ENCODE data around the gene ARID5A. TPM values are rescaled to one million over a fixed set of nuclear protein-coding genes. Genes with fewer than 3 reads are reported as not detected.

The ARID5A gene
- total RNA-seq, 1 experiment from 2014 or later = 7.3 TPM

GRCh38 chr2:96531366-96531765 is 5.2 kb upstream of the ARID5A start:
- intact Hi-C loops (cut with micrococcal nuclease; ENCODE audit: unreplicated experiment) = no loop called here
- DNase-seq (ENCODE audit: low spot score) = no peak
- no TSS peak for BruUV-seq (replicated peaks)
- Histone ChIP-seq H3K4me1 (ENCODE audit: insufficient read depth, low read length, poor library complexity, severe bottlenecking) (peaks cover 54% of the 10 kb centered on the region), H3K4me3 (ENCODE audit: low read depth, low read length, poor library complexity, severe bottlenecking) (peak overlapping the region; percentile 36), H3K27me3 (replicated peaks; ENCODE audit: insufficient read depth, low read depth, low read length, poor library complexity) (no peaks in the 10 kb centered on the region), H3K27ac (ENCODE audit: low read depth, low read length, poor library complexity, severe bottlenecking) (peak overlapping the region; percentile 80), H3K36me3 (ENCODE audit: insufficient read depth, low read length, poor library complexity, severe bottlenecking) (no peaks in the 10 kb centered on the region), H3K9me3 (ENCODE audit: low read depth, low read length, poor library complexity, severe bottlenecking) (no peaks in the 10 kb centered on the region)
- CTCF ChIA-PET = interaction anchor here (0.7 to 1.3 kb wide), 2 partner anchors 23 to 25 kb away, joined by 5 read pairs; no protein-coding TSS in a partner anchor
- POLR2A ChIA-PET (ENCODE audit: low non-redundant PET) = no interaction called here
- no peak for TF ChIP-seq CTCF (conservative IDR thresholded peaks at IDR 0.05; ENCODE audit: low read depth, low read length)
- TF ChIP-seq EZH2 (IDR thresholded peaks at IDR 0.05; ENCODE audit: borderline replicate concordance, low read depth, low read length, poor library complexity, severe bottlenecking) = no peak

GRCh38 chr2:96531872-96532505 is 4.6 kb upstream of the ARID5A start:
- DNase-seq (ENCODE audit: low spot score) = peak; percentile 99
- ChIA-PET CTCF (interaction anchor here (0.7 to 1.3 kb wide), 3 partner anchors 17 to 26 kb away, joined by 3 to 5 read pairs (median 5); no protein-coding TSS in a partner anchor), POLR2A (ENCODE audit: low non-redundant PET) (no interaction called here)
- H3K36me3 ChIP-seq (ENCODE audit: insufficient read depth, low read length, poor library complexity, severe bottlenecking) = no peaks in the 10 kb centered on the region
- peak overlapping the region; percentile 80 for H3K27ac ChIP-seq (ENCODE audit: low read depth, low read length, poor library complexity, severe bottlenecking)
- H3K4me1 ChIP-seq (ENCODE audit: insufficient read depth, low read length, poor library complexity, severe bottlenecking) = peaks cover 54% of the 10 kb centered on the region
- BruUV-seq (replicated peaks) = no TSS peak
- intact Hi-C loops (cut with micrococcal nuclease; ENCODE audit: unreplicated experiment) = no loop called here
- H3K9me3 ChIP-seq (ENCODE audit: low read depth, low read length, poor library complexity, severe bottlenecking) = no peaks in the 10 kb centered on the region
- no peaks in the 10 kb centered on the region for H3K27me3 ChIP-seq (replicated peaks; ENCODE audit: insufficient read depth, low read depth, low read length, poor library complexity)
- peak overlapping the region; percentile 36 for H3K4me3 ChIP-seq (ENCODE audit: low read depth, low read length, poor library complexity, severe bottlenecking)
- no peak for TF ChIP-seq CTCF (conservative IDR thresholded peaks at IDR 0.05; ENCODE audit: low read depth, low read length)
- no peak for TF ChIP-seq EZH2 (IDR thresholded peaks at IDR 0.05; ENCODE audit: borderline replicate concordance, low read depth, low read length, poor library complexity, severe bottlenecking)

- H3K27me3 ChIP-seq (replicated peaks; ENCODE audit: insufficient read depth, low read depth, low read length, poor library complexity) = no peaks in the 10 kb centered on the region
- no peak for DNase-seq (ENCODE audit: low spot score)
- CTCF ChIA-PET = interaction anchor here (1.7 kb wide), 1 partner anchor 21 kb away, joined by 4 read pairs; no protein-coding TSS in a partner anchor
- no TSS peak for BruUV-seq (replicated peaks)
- H3K4me3 ChIP-seq (ENCODE audit: low read depth, low read length, poor library complexity, severe bottlenecking) = no peak overlapping the region
- peaks cover 58% of the 10 kb centered on the region for H3K4me1 ChIP-seq (ENCODE audit: insufficient read depth, low read length, poor library complexity, severe bottlenecking)
- H3K27ac ChIP-seq (ENCODE audit: low read depth, low read length, poor library complexity, severe bottlenecking) = peak overlapping the region; percentile 25
- intact Hi-C loops (cut with micrococcal nuclease; ENCODE audit: unreplicated experiment) = no loop called here
- TF ChIP-seq CTCF (conservative IDR thresholded peaks at IDR 0.05; ENCODE audit: low read depth, low read length) = no peak
- no peak for TF ChIP-seq EZH2 (IDR thresholded peaks at IDR 0.05; ENCODE audit: borderline replicate concordance, low read depth, low read length, poor library complexity, severe bottlenecking)
- no peaks in the 10 kb centered on the region for H3K36me3 ChIP-seq (ENCODE audit: insufficient read depth, low read length, poor library complexity, severe bottlenecking)
- H3K9me3 ChIP-seq (ENCODE audit: low read depth, low read length, poor library complexity, severe bottlenecking) = no peaks in the 10 kb centered on the region
- POLR2A ChIA-PET (ENCODE audit: low non-redundant PET) = no interaction called here
These were observed 3.8 kb upstream of the ARID5A start for GRCh38 chr2:96532641-96533291.
